Measurements from ENCODE around the gene ARGLU1. TPM values are rescaled to one million over a fixed set of nuclear protein-coding genes. Genes with fewer than 3 reads are reported as not detected.

ARGLU1 gene
- total RNA-seq, 4 donors from 2014 or later = 48.4 to 161 (median 67.5) TPM

- Histone ChIP-seq H3K27me3 (no peaks in the 10 kb centered on the region), H3K9me3 (no peaks in the 10 kb centered on the region), H3K27ac (no peak overlapping the region), H3K4me1 (peaks cover 23% of the 10 kb centered on the region), H3K36me3 (peaks cover 47% of the 10 kb centered on the region), H3K4me3 (no peak overlapping the region)
- TF ChIP-seq CTCF (IDR thresholded peaks at IDR 0.05) (no peak), POLR2AphosphoS5 (IDR thresholded peaks at IDR 0.05) (no peak), POLR2A (IDR thresholded peaks at IDR 0.05) (no peak)
- no peak for DNase-seq (ENCODE audit: low spot score in 2 of 2)
Observed at GRCh38 chr13:106558527-106558926, 9.4 kb downstream of the ARGLU1 start.

- no peak for DNase-seq (ENCODE audit: low spot score in 2 of 2)
- no peaks in the 10 kb centered on the region for H3K27me3 ChIP-seq
- TF ChIP-seq EP300 (IDR thresholded peaks at IDR 0.05) = no peak
- no peak for TF ChIP-seq CTCF (IDR thresholded peaks at IDR 0.05)
- TF ChIP-seq POLR2AphosphoS5 (IDR thresholded peaks at IDR 0.05) = no peak
- no peak for TF ChIP-seq POLR2A (IDR thresholded peaks at IDR 0.05)
- 89% methylated on average over 4 of the region's 4 CpGs for WGBS
- no peak overlapping the region for H3K4me3 ChIP-seq
- peaks cover 52% of the 10 kb centered on the region for H3K36me3 ChIP-seq
- H3K27ac ChIP-seq = no peak overlapping the region
- H3K9me3 ChIP-seq = no peaks in the 10 kb centered on the region
- peaks cover 19% of the 10 kb centered on the region for H3K4me1 ChIP-seq
Observed at GRCh38 chr13:106555631-106556328, 12.2 kb downstream of the ARGLU1 start.

- Histone ChIP-seq H3K4me1 (peaks cover 18% of the 10 kb centered on the region), H3K4me3 (no peak overlapping the region)
- no peak for TF ChIP-seq EP300 (IDR thresholded peaks at IDR 0.05)
- TF ChIP-seq POLR2A (IDR thresholded peaks at IDR 0.05) = no peak
- TF ChIP-seq POLR2AphosphoS5 (IDR thresholded peaks at IDR 0.05) = no peak
- no peak for TF ChIP-seq CTCF (IDR thresholded peaks at IDR 0.05)
Observed at GRCh38 chr13:106551751-106552150, 16.2 kb downstream of the ARGLU1 start.

DNA sequence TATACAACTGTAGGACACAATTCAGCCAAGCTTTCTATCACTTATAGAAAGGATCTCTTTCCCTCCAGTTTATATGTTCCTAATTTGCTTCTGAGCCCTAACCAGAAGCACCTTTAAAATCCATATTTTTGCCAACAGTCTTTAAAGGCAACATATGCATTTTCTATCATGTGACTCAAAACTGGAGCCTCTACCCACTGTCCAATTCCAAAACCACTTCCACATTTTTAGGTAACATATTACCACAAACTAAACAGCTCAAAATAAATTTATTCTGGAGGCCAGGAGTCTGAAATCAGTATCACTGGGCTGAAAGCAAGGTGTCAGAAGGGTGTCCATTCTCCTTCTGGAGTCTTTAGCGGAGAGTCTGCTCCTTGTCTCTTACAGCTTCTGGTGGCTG lies 16.6 kb downstream of the ARGLU1 start:
- no peak for DNase-seq (ENCODE audit: low spot score in 2 of 2)
- Histone ChIP-seq H3K27ac (no peak overlapping the region), H3K4me3 (no peak overlapping the region), H3K4me1 (peaks cover 18% of the 10 kb centered on the region), H3K36me3 (peaks cover 36% of the 10 kb centered on the region), H3K27me3 (no peaks in the 10 kb centered on the region), H3K9me3 (no peaks in the 10 kb centered on the region)
- TF ChIP-seq POLR2A (IDR thresholded peaks at IDR 0.05) (no peak), EP300 (IDR thresholded peaks at IDR 0.05) (no peak), POLR2AphosphoS5 (IDR thresholded peaks at IDR 0.05) (no peak), CTCF (IDR thresholded peaks at IDR 0.05) (no peak)
- whole genome bisulfite sequencing = 96% methylated on average over 1 of the region's 1 CpG

More at GRCh38 chr13:106551751-106552150, 16.2 kb downstream of the ARGLU1 start:
- Histone ChIP-seq H3K9me3 (no peaks in the 10 kb centered on the region), H3K27ac (no peak overlapping the region), H3K36me3 (peaks cover 40% of the 10 kb centered on the region), H3K27me3 (no peaks in the 10 kb centered on the region)
- 93% methylated on average over 3 of the region's 3 CpGs for WGBS
- DNase-seq (ENCODE audit: low spot score in 2 of 2) = no peak

- H3K27me3 ChIP-seq = no peaks in the 10 kb centered on the region
- H3K4me3 ChIP-seq = no peak overlapping the region
- no peak for DNase-seq (ENCODE audit: low spot score in 2 of 2)
- peaks cover 18% of the 10 kb centered on the region for H3K4me1 ChIP-seq
- TF ChIP-seq POLR2AphosphoS5 (IDR thresholded peaks at IDR 0.05) = no peak
- no peak for TF ChIP-seq POLR2A (IDR thresholded peaks at IDR 0.05)
- no peak for TF ChIP-seq EP300 (IDR thresholded peaks at IDR 0.05)
- TF ChIP-seq CTCF (IDR thresholded peaks at IDR 0.05) = no peak
- H3K27ac ChIP-seq = no peak overlapping the region
- peaks cover 29% of the 10 kb centered on the region for H3K36me3 ChIP-seq
- WGBS = 91% methylated on average over 4 of the region's 4 CpGs
- no peaks in the 10 kb centered on the region for H3K9me3 ChIP-seq
Observed at GRCh38 chr13:106550570-106551135, 17.3 kb downstream of the ARGLU1 start.

All from suprapubic skin (tissue), 4 donors.